HEK293T (cell line): ENCODE data around the gene PCNX2.

ENCODE experiments used
- CTCF ChIA-PET: fragments of 350-600 bp; formaldehyde crosslinking; extraction: SDS; loops from one replicate; lab custom pipeline; 2021; ENCODE audit warnings: antibody characterized with exemption, inconsistent platforms; lab: Yijun Ruan, JAX
- POLR2A ChIA-PET: fragments of 350-600 bp; formaldehyde crosslinking; extraction: SDS; loops from one replicate; lab custom pipeline; 2020; ENCODE audit warnings: antibody characterized with exemption, inconsistent platforms; lab: Yijun Ruan, JAX
- DNase-seq: peaks from one replicate; pipeline ENCODE4 v3.0.0; 2012; ENCODE audit warnings: mixed read lengths; ENCODE audit errors: extremely low spot score
- ARNT ChIP-seq: fragments of 450-650 bp; IDR thresholded peaks from 2 replicates; pipeline ENCODE4 v1.6.1; 2017; ENCODE audit warnings: mild to moderate bottlenecking
- BHLHE40 ChIP-seq: fragments of 450-650 bp; IDR thresholded peaks from 2 replicates; pipeline ENCODE4 v1.6.1; 2016; ENCODE audit warnings: mild to moderate bottlenecking, moderate library complexity, borderline replicate concordance
- CTBP1 ChIP-seq: fragments of 450-650 bp; IDR thresholded peaks from 2 replicates; pipeline ENCODE4 v1.6.1; 2016; ENCODE audit warnings: borderline replicate concordance
- ELF4 ChIP-seq: fragments of 450-650 bp; IDR thresholded peaks from 2 replicates; pipeline ENCODE4 v1.6.1; 2017; ENCODE audit warnings: antibody characterized with exemption
- FOXA1 ChIP-seq: fragments of 450-650 bp; IDR thresholded peaks from 2 replicates; pipeline ENCODE4 v1.6.1; 2016; ENCODE audit warnings: mild to moderate bottlenecking
- FOXK2 ChIP-seq: fragments of 450-650 bp; IDR thresholded peaks from 2 replicates; pipeline ENCODE4 v1.6.1; 2016; ENCODE audit warnings: mild to moderate bottlenecking
- FOXM1 ChIP-seq: fragments of 450-650 bp; IDR thresholded peaks from 2 replicates; pipeline ENCODE4 v1.6.1; 2017; ENCODE audit warnings: mild to moderate bottlenecking, borderline replicate concordance
- HDGF ChIP-seq: fragments of 450-650 bp; IDR thresholded peaks from 2 replicates; pipeline ENCODE4 v1.6.1; 2017; ENCODE audit warnings: antibody characterized with exemption, borderline replicate concordance
- L3MBTL2 ChIP-seq: fragments of 450-650 bp; conservative IDR thresholded peaks from 2 replicates; pipeline ENCODE4 v1.6.1; 2016; ENCODE audit warnings: mild to moderate bottlenecking
- LEF1 ChIP-seq: fragments of 450-650 bp; IDR thresholded peaks from 2 replicates; pipeline ENCODE4 v1.6.1; 2017; ENCODE audit warnings: mild to moderate bottlenecking, borderline replicate concordance
- NFRKB ChIP-seq: fragments of 450-650 bp; IDR thresholded peaks from 2 replicates; pipeline ENCODE4 v1.6.1; 2016; ENCODE audit warnings: mild to moderate bottlenecking, moderate library complexity
- SP1 ChIP-seq: fragments of 450-650 bp; IDR thresholded peaks from 2 replicates; pipeline ENCODE4 v1.6.1; 2017
- SUZ12 ChIP-seq: fragments of 450-650 bp; IDR thresholded peaks from 2 replicates; pipeline ENCODE4 v1.6.1; 2016; ENCODE audit warnings: mild to moderate bottlenecking
- TARDBP ChIP-seq: fragments of 450-650 bp; IDR thresholded peaks from 2 replicates; pipeline ENCODE4 v1.6.1; 2016
- ZNF384 ChIP-seq: fragments of 450-650 bp; IDR thresholded peaks from 2 replicates; pipeline ENCODE4 v1.6.1; 2016
- TF ChIP-seq, protein P1 (sequence below): fragments of 450-650 bp; IDR thresholded peaks from 2 replicates; pipeline ENCODE4 v1.6.1; 2016

PCNX2 gene

DNA sequence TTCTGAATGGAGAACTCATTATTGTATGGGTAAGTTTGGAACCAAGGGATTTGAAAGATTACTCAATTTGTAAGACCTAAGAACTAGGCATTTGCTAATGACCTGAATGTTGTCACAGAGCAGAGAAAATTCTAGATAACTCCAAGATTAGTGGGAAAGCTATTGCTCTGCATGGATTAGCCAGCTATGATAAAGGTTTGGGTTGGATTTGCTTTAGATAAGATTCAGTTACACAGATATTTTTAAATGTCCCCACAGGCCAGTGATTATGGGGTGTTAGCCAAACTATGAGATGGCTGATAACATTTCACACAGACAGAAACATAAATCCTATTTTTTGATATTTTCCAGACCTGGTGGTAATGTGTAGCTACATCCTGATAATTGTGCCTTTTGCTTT lies 256.9 kb downstream of the PCNX2 start:
- ChIA-PET POLR2A (no interaction called here), CTCF (no interaction called here)
- DNase-seq: no peak
- no peak for TF ChIP-seq FOXA1
- no peak for TF ChIP-seq HDGF
- TF ChIP-seq ARNT: no peak
- no peak for TF ChIP-seq BHLHE40
- TF ChIP-seq FOXM1: no peak
- no peak for TF ChIP-seq SP1
- TF ChIP-seq NFRKB: no peak
- TF ChIP-seq LEF1: no peak
- TF ChIP-seq, protein P1, sequence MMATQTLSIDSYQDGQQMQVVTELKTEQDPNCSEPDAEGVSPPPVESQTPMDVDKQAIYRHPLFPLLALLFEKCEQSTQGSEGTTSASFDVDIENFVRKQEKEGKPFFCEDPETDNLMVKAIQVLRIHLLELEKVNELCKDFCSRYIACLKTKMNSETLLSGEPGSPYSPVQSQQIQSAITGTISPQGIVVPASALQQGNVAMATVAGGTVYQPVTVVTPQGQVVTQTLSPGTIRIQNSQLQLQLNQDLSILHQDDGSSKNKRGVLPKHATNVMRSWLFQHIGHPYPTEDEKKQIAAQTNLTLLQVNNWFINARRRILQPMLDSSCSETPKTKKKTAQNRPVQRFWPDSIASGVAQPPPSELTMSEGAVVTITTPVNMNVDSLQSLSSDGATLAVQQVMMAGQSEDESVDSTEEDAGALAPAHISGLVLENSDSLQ: no peak
- no peak for TF ChIP-seq SUZ12
- TF ChIP-seq ZNF384: no peak
- no peak for TF ChIP-seq ELF4
- no peak for TF ChIP-seq CTBP1
- no peak for TF ChIP-seq FOXK2
- TF ChIP-seq TARDBP: no peak
- no peak for TF ChIP-seq L3MBTL2

DNA sequence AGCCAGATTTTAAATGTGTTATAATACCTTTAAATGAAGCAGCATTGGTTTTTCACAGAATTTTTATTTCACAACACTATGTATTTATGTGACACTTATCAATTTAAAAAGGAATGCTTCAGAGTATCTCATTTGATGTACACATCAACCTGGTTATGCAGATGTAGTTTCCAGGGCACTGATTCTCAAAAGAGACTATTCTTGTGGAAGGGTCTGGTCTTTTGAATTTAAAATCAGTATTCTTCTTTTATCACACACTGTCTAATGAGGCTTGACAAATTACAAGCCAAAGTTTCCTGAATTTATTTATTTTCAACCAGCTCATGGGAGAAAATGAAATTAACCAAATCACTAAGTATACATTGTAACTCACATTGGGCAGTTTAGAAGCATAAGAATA lies 257.7 kb downstream of the PCNX2 start:
- ChIA-PET CTCF (no interaction called here), POLR2A (no interaction called here)
- TF ChIP-seq SP1 (no peak), CTBP1 (no peak), ELF4 (no peak), L3MBTL2 (no peak), ZNF384 (no peak), LEF1 (no peak), FOXM1 (no peak), BHLHE40 (no peak), ARNT (no peak), NFRKB (no peak)
- TF ChIP-seq, protein P1: no peak
- DNase-seq: no peak

- ChIA-PET POLR2A (no interaction called here), CTCF (no interaction called here)
- DNase-seq: no peak
- TF ChIP-seq ELF4: no peak
- no peak for TF ChIP-seq TARDBP
- TF ChIP-seq SUZ12: no peak
- no peak for TF ChIP-seq CTBP1
- TF ChIP-seq FOXK2: no peak
Observed at GRCh38 chr1:233034836-233035235, 260.7 kb downstream of the PCNX2 start.

DNA sequence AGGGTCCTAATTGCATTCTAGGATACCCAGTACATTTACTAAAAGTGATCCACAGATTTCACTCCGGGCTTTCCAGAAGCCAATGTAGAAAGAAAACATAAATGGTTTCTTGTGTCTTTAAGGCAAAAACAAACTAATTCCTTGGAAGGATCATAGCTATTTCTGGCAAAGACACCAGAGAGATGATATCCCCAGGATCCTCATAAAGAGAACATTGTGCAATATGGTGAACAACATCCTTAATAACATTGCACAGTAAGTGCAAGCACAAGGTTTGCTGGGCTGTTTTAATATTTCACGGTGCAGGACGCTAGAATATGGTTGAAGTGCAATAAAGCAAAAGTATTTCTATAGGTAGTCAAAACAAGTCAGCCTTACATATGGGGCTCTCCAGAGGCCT lies 262.2 kb downstream of the PCNX2 start:
- ChIA-PET POLR2A (no interaction called here), CTCF (no interaction called here)
- TF ChIP-seq TARDBP (no peak), SUZ12 (no peak), LEF1 (no peak), BHLHE40 (no peak), FOXK2 (no peak), ARNT (no peak), FOXM1 (no peak), NFRKB (no peak), ZNF384 (no peak), SP1 (no peak)
- TF ChIP-seq, protein P1: no peak
- no peak for DNase-seq

GRCh38 chr1:233032916-233033315 lies 262.6 kb downstream of the PCNX2 start:
- no peak for TF ChIP-seq LEF1
- no peak for TF ChIP-seq ZNF384
- TF ChIP-seq FOXA1: no peak
- no peak for TF ChIP-seq SUZ12
- TF ChIP-seq L3MBTL2: no peak
- no peak for TF ChIP-seq TARDBP
- no peak for TF ChIP-seq HDGF
- TF ChIP-seq ELF4: no peak
- no peak for TF ChIP-seq CTBP1
- no peak for TF ChIP-seq NFRKB
- TF ChIP-seq SP1: no peak
- no peak for TF ChIP-seq ARNT
- TF ChIP-seq BHLHE40: no peak
- TF ChIP-seq FOXK2: no peak
- TF ChIP-seq, protein P1: no peak
- no peak for TF ChIP-seq FOXM1
- CTCF ChIA-PET: no interaction called here
- no peak for DNase-seq
- POLR2A ChIA-PET: no interaction called here

GRCh38 chr1:233031521-233031920 lies 264.0 kb downstream of the PCNX2 start:
- DNase-seq: no peak
- ChIA-PET POLR2A (no interaction called here), CTCF (no interaction called here)
- TF ChIP-seq ELF4 (no peak), ZNF384 (no peak), HDGF (no peak), ARNT (no peak), FOXA1 (no peak), SP1 (no peak), L3MBTL2 (no peak), CTBP1 (no peak), BHLHE40 (no peak), NFRKB (no peak), SUZ12 (no peak), FOXM1 (no peak), LEF1 (no peak), FOXK2 (no peak), TARDBP (no peak)
- TF ChIP-seq, protein P1: no peak
